ENCODE data around the gene DNAJC11. TPM values are rescaled to one million over a fixed set of nuclear protein-coding genes. Genes with fewer than 3 reads are reported as not detected.
A peak's percentile ranks its signal among the peaks of the same experiment; 100 is the strongest.

Gene DNAJC11
- total and polyA plus RNA-seq, 2 experiments from 2014 or later: 64.7 to 67.9 TPM

DNA sequence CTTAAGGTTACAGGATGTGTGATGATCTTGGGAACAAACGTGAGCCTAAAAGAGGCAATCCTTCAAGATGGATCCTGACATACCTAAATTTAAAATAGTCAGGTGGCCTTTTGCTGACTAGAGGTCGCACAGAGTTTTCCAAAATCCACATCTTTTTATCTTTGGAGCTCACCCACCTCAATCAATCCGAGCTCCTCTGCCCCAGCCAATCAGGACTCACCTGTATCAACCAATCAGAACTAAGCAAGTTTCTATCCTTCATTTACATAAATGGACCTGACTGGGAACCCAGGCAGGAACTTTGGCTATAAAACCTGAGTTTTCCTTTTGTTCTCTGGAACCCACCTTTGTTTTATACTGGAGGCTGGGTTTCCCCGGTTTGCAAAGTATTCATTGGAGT lies 16.2 kb downstream of the DNAJC11 start:
- Histone ChIP-seq H3K4me1 (ENCODE audit: low read depth) (peaks cover 5% of the 10 kb centered on the region), H3K36me3 (peaks cover 5% of the 10 kb centered on the region), H3K27ac (no peak overlapping the region), H3K9me3 (ENCODE audit: low read depth) (no peaks in the 10 kb centered on the region), H3K27me3 (no peaks in the 10 kb centered on the region), H3K4me3 (no peak overlapping the region)
- TF ChIP-seq, protein P1, sequence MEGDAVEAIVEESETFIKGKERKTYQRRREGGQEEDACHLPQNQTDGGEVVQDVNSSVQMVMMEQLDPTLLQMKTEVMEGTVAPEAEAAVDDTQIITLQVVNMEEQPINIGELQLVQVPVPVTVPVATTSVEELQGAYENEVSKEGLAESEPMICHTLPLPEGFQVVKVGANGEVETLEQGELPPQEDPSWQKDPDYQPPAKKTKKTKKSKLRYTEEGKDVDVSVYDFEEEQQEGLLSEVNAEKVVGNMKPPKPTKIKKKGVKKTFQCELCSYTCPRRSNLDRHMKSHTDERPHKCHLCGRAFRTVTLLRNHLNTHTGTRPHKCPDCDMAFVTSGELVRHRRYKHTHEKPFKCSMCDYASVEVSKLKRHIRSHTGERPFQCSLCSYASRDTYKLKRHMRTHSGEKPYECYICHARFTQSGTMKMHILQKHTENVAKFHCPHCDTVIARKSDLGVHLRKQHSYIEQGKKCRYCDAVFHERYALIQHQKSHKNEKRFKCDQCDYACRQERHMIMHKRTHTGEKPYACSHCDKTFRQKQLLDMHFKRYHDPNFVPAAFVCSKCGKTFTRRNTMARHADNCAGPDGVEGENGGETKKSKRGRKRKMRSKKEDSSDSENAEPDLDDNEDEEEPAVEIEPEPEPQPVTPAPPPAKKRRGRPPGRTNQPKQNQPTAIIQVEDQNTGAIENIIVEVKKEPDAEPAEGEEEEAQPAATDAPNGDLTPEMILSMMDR (IDR thresholded peaks at IDR 0.05; ENCODE audit: low read depth, low read length): no peak
- DNase-seq (ENCODE audit: low read depth in 1 of 2, low spot score in 1 of 2): no peak

DNA sequence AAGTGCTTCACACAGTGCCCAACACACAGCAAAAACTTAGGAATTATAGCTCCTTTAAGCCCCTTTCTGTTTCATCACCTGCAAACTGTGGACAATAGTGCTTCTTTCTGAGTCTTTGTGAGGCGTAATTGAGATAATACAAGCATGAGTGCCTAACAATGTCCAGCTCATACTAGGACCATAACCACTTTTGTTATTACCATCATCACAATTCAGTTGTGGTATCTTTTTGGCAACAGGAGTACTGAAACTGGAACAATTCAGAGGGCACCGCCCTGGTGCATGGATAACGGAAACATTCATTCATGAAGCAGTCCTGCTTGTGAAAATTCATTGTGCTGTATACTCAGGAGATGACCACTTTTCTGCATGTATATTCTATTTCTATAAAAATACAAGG lies 18.2 kb downstream of the DNAJC11 start:
- no peak overlapping the region for H3K27ac ChIP-seq
- no peaks in the 10 kb centered on the region for H3K9me3 ChIP-seq (ENCODE audit: low read depth)
- peaks cover 5% of the 10 kb centered on the region for H3K4me1 ChIP-seq (ENCODE audit: low read depth)
- no peak for DNase-seq (ENCODE audit: low read depth in 1 of 2, low spot score in 1 of 2)
- peaks cover 15% of the 10 kb centered on the region for H3K36me3 ChIP-seq
- H3K27me3 ChIP-seq: no peaks in the 10 kb centered on the region
- no peak overlapping the region for H3K4me3 ChIP-seq
- TF ChIP-seq, protein P1 (IDR thresholded peaks at IDR 0.05; ENCODE audit: low read depth, low read length): no peak

DNA sequence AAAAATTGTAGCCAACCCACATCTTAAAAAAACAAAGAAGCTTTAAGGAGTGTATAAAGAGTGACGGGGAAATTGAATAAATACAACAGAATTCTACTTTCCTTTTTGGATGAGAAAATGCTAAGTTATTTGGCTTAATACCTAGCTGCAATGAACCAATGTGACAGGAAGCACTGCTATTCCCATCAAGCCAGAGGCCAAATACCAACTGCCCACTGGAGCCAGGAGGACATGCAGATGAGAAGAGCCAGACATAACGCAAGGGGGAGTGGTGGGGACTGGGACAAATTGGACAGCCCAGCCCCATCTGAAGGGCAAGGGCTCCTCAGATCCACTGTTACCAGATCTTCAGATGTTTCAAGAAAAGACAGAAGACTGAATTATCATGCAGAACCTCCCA lies 25.7 kb downstream of the DNAJC11 start:
- Histone ChIP-seq H3K4me1 (ENCODE audit: low read depth) (peaks cover 31% of the 10 kb centered on the region), H3K9me3 (ENCODE audit: low read depth) (no peaks in the 10 kb centered on the region), H3K27me3 (no peaks in the 10 kb centered on the region), H3K4me3 (no peak overlapping the region), H3K36me3 (peaks cover 21% of the 10 kb centered on the region), H3K27ac (no peak overlapping the region)
- TF ChIP-seq, protein P1 (IDR thresholded peaks at IDR 0.05; ENCODE audit: low read depth, low read length): no peak
- no peak for DNase-seq (ENCODE audit: low read depth in 1 of 2, low spot score in 1 of 2)

DNA sequence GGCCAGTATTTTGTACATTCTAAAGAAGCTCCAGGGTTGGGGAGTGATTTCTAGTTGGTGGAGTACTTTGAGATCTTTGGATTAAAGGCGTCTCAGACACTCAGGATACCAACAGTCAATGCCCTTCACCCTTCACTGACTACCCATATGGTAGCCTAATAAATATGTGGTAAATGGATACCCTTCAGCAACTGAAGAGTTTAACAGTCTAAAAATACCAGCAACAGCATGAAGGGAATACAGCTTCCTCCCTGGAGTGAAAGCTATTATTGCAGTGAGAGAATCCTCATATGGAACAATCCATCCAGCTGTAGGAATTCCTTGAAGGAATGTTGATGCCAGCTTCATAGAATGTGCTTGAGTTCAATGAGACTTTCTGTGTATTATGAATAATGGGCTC lies 26.8 kb downstream of the DNAJC11 start:
- peak in 1 of 2 donors; percentile 23 for DNase-seq (ENCODE audit: low read depth in 1 of 2, low spot score in 1 of 2)
- peaks cover 10% of the 10 kb centered on the region for H3K36me3 ChIP-seq
- peaks cover 27% of the 10 kb centered on the region for H3K4me1 ChIP-seq (ENCODE audit: low read depth)
- H3K27ac ChIP-seq: peak overlapping the region; percentile 91
- H3K4me3 ChIP-seq: no peak overlapping the region
- no peaks in the 10 kb centered on the region for H3K27me3 ChIP-seq
- no peaks in the 10 kb centered on the region for H3K9me3 ChIP-seq (ENCODE audit: low read depth)
- TF ChIP-seq, protein P1 (IDR thresholded peaks at IDR 0.05; ENCODE audit: low read depth, low read length): no peak

DNA sequence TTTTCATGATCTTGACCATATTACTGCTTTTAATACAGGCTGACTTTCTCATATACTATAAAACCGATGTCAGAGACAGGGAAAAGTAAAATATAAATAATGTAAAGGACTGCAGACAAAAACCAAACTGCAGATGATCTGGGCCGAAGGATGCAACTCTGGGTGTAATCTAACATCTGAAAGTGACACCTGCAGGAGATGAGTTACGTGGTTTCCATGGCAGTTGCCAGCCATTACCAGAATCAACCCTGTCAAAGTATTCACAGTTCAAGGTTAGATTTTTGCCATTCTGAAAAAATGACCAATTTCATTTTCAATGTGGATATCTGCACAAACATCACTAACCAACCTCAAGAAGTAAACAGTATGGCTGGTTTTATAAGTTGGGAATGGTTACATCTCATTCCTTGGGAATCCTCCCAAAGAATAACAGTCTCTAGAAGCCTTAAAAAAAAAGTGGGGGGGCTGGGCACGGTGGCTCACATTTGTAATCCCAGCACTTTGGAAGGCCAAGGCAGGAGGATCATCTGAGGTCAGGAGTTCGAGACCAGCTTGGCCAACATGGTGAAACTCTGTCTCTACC lies 27.7 kb downstream of the DNAJC11 start:
- no peak overlapping the region for H3K4me3 ChIP-seq
- TF ChIP-seq, protein P1 (IDR thresholded peaks at IDR 0.05; ENCODE audit: low read depth, low read length): no peak
- peaks cover 27% of the 10 kb centered on the region for H3K4me1 ChIP-seq (ENCODE audit: low read depth)
- DNase-seq (ENCODE audit: low read depth in 1 of 2, low spot score in 1 of 2): no peak
- peaks cover 6% of the 10 kb centered on the region for H3K36me3 ChIP-seq
- H3K9me3 ChIP-seq (ENCODE audit: low read depth): no peaks in the 10 kb centered on the region
- H3K27ac ChIP-seq: peak overlapping the region; percentile 91
- no peaks in the 10 kb centered on the region for H3K27me3 ChIP-seq

Measured in cardiac muscle cell (in vitro differentiated cells and primary cell).